Transverse colon (tissue), 3 donors: ENCODE data around the gene MRPL47.

Experiments used
- POLR2A ChIP-seq: fragments of 450-650 bp; IDR thresholded peaks from one replicate; pipeline ENCODE4 v1.6.1; 2016; ENCODE audit warnings: antibody characterized with exemption, mild to moderate bottlenecking, moderate library complexity
- POLR2AphosphoS5 ChIP-seq, 3 donors: sonication (generic); formaldehyde crosslinking; IDR thresholded peaks; one replicate each; pipeline ENCODE4 v1.6.1; 2016; ENCODE audit warnings: antibody characterized with exemption in 3 of 3

- no peak for TF ChIP-seq POLR2AphosphoS5 (IDR thresholded peaks at IDR 0.05)
- TF ChIP-seq POLR2A: no peak
Observed at GRCh38 chr3:179589143-179589542, 15.3 kb downstream of the MRPL47 start.
